Transverse colon (tissue), 4 donors: ENCODE data around the gene CORO2A.

ENCODE experiments used
- CTCF ChIP-seq, 5 experiments: fragments of 200-600 bp in 3 of 5; fragments of 450-650 bp in 2 of 5; sonication (generic) in 3 of 5; IDR thresholded peaks; 1 replicate in 2 of 5; 2 replicates in 3 of 5; pipeline ENCODE4 v1.5.1; 2016 to 2017; ENCODE audit warnings: antibody characterized with exemption in 5 of 5, inconsistent platforms in 3 of 5, mild to moderate bottlenecking in 2 of 5, moderate library complexity in 1 of 5
- POLR2AphosphoS5 ChIP-seq, 3 donors: sonication (generic); formaldehyde crosslinking; IDR thresholded peaks; one replicate each; pipeline ENCODE4 v1.6.1; 2016; ENCODE audit warnings: antibody characterized with exemption in 3 of 3

- TF ChIP-seq CTCF (IDR thresholded peaks at IDR 0.05) (no peak), POLR2AphosphoS5 (IDR thresholded peaks at IDR 0.05) (no peak)
These were observed 48.4 kb downstream of the CORO2A start for GRCh38 chr9:98144076-98144475.
